Measurements from ENCODE around the gene SPSB4.

The SPSB4 gene

DNA sequence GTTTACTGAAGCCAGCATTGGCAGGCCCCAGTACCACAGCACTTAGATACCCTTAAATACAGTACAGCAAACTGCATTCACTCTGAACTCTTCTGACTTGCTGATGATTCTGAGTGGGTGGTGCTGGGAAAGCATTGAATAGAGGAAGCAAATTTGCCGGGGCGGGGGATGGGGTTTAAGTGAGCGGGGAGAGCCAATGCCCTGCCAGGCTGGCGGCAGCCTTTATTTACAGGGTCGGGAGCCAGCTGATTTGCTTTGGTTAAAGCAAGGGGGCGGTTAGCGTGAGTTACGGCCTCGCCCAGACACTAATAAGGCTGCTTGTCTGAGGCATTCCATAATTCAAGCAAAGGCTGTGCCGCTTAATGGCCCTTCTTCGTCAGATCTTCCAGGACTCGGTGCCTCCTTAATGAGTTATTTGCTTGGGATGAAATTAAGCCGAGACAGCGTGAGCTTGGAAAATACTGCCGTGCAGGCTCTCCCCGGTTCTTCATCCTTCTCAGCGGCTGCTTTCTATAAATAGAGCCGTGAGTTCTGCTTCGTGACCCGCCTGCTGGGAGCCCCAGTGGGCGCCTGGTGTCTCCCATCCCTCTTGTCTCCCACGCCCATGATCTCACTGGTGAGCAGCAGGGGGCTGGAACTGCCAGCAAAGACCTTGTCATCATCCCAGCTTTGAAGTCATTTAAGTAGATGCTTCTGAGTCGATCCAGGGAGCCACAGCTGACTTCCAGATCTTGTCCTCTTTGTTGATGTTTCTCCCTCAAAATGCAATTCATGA, 25.8 kb downstream of the SPSB4 start:
- no peak overlapping the region for H3K9ac ChIP-seq (ENCODE audit: low read depth, low read length)
- H3K36me3 ChIP-seq (ENCODE audit: control insufficient read depth, insufficient read depth, low read length): no peaks in the 10 kb centered on the region
- peak overlapping the region; percentile 85 for H3K27ac ChIP-seq (ENCODE audit: low read depth, low read length)
- H3K4me1 ChIP-seq (ENCODE audit: control insufficient read depth, insufficient read depth, low read length): peaks cover 76% of the 10 kb centered on the region
- H3K27me3 ChIP-seq (ENCODE audit: control insufficient read depth, insufficient read depth, low read length): 0 out of 2 replicates have a peak, but pooled peaks cover 9% of the 10 kb centered on the region
- H3K4me3 ChIP-seq (ENCODE audit: low read depth, low read length): no peak overlapping the region
- H3K9me3 ChIP-seq (ENCODE audit: control insufficient read depth, insufficient read depth, low read length): no peaks in the 10 kb centered on the region

DNA sequence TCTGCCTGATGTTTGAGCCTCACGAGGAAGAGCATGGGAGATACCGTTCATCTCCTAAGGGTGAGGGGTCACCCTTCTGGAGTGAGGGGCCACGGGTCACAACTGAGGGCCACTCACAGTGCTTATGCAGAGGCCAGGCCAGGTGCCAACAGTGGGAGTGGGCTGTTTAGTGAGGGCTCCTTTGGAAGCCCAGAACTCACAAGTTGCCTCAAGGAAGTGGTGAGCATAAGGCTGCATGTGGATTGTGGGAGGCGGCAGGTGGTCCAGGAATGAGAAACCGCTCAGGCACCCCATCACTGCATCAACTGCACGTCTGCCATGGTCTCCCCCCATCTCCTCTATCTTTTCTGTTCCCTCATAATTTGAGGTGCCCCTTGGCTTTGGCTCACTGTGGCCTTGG, 26.5 kb downstream of the SPSB4 start:
- Histone ChIP-seq H3K4me3 (ENCODE audit: low read depth, low read length) (no peak overlapping the region), H3K9me3 (ENCODE audit: control insufficient read depth, insufficient read depth, low read length) (no peaks in the 10 kb centered on the region), H3K36me3 (ENCODE audit: control insufficient read depth, insufficient read depth, low read length) (no peaks in the 10 kb centered on the region), H3K4me1 (ENCODE audit: control insufficient read depth, insufficient read depth, low read length) (peaks cover 74% of the 10 kb centered on the region), H3K27ac (ENCODE audit: low read depth, low read length) (peak overlapping the region; percentile 85), H3K9ac (ENCODE audit: low read depth, low read length) (no peak overlapping the region), H3K27me3 (ENCODE audit: control insufficient read depth, insufficient read depth, low read length) (0 out of 2 replicates have a peak, but pooled peaks cover 3% of the 10 kb centered on the region)

DNA sequence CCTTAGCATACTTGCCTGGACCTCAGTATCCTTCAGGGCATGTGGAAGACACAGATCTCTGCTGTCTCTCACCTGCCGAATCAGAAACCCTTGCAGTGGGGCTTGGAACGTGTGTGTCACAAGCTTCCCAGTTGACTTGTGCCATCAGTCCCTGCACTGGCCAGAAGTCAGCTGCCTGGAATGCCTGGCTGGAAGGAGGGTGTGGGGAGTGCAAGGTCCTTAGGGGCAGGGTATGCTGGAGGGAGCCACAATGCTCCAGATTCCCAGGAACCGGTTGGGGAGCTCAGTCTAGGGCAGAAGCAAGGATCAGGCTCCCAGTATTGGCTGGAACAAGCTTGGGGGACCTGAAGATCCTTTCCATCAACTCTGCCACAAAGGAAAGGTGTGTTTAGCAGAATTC, 27.1 kb downstream of the SPSB4 start:
- Histone ChIP-seq H3K4me1 (ENCODE audit: control insufficient read depth, insufficient read depth, low read length) (peaks cover 69% of the 10 kb centered on the region), H3K27me3 (ENCODE audit: control insufficient read depth, insufficient read depth, low read length) (0 out of 2 replicates have a peak, but pooled peaks cover 3% of the 10 kb centered on the region), H3K9me3 (ENCODE audit: control insufficient read depth, insufficient read depth, low read length) (no peaks in the 10 kb centered on the region), H3K27ac (ENCODE audit: low read depth, low read length) (no peak overlapping the region), H3K4me3 (ENCODE audit: low read depth, low read length) (no peak overlapping the region), H3K36me3 (ENCODE audit: control insufficient read depth, insufficient read depth, low read length) (no peaks in the 10 kb centered on the region), H3K9ac (ENCODE audit: low read depth, low read length) (no peak overlapping the region)

- Histone ChIP-seq H3K4me3 (ENCODE audit: low read depth, low read length) (no peak overlapping the region), H3K27ac (ENCODE audit: low read depth, low read length) (no peak overlapping the region), H3K36me3 (ENCODE audit: control insufficient read depth, insufficient read depth, low read length) (no peaks in the 10 kb centered on the region), H3K4me1 (ENCODE audit: control insufficient read depth, insufficient read depth, low read length) (peaks cover 58% of the 10 kb centered on the region), H3K9ac (ENCODE audit: low read depth, low read length) (no peak overlapping the region), H3K27me3 (ENCODE audit: control insufficient read depth, insufficient read depth, low read length) (no peaks in the 10 kb centered on the region), H3K9me3 (ENCODE audit: control insufficient read depth, insufficient read depth, low read length) (no peaks in the 10 kb centered on the region)
Observed at GRCh38 chr3:141080431-141080830, 29.3 kb downstream of the SPSB4 start.

DNA sequence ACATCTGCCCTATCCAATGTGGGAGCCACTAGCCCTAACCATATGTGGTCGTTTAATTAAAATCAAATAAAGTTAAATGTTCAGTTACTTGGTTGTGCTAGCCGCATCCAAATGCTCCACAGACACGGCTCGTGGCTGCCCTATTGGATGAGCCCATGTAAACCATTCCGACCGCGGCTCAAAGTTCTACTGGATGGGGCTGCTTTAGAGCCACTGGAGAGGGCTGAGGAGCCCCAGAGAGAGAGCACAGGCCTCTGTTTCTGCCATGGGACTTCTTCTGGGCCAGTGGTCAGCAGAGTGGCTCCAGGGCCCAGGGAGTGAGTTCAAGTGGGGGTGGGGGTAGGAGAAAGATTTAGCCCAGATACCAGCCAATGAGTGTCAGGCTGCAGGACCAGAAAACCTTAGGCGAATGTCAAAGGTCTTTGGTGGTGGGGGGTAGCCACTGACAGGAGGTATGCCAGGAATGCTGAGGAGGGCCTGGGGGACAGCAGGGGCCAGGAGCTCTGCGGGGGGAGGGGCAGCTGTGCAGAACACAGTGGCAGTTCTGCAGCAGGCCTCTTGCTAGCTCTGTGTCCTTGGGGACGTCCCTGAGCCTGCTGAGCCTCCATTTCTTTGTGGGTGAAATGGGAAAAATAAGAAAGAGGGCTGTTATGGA, 30.1 kb downstream of the SPSB4 start:
- Histone ChIP-seq H3K4me3 (ENCODE audit: low read depth, low read length) (no peak overlapping the region), H3K36me3 (ENCODE audit: control insufficient read depth, insufficient read depth, low read length) (no peaks in the 10 kb centered on the region), H3K9ac (ENCODE audit: low read depth, low read length) (no peak overlapping the region), H3K27ac (ENCODE audit: low read depth, low read length) (peak overlapping the region; percentile 26), H3K9me3 (ENCODE audit: control insufficient read depth, insufficient read depth, low read length) (no peaks in the 10 kb centered on the region), H3K4me1 (ENCODE audit: control insufficient read depth, insufficient read depth, low read length) (peaks cover 60% of the 10 kb centered on the region), H3K27me3 (ENCODE audit: control insufficient read depth, insufficient read depth, low read length) (no peaks in the 10 kb centered on the region)

- H3K9ac ChIP-seq (ENCODE audit: low read depth, low read length): no peak overlapping the region
- H3K4me1 ChIP-seq (ENCODE audit: control insufficient read depth, insufficient read depth, low read length): peaks cover 52% of the 10 kb centered on the region
- no peaks in the 10 kb centered on the region for H3K27me3 ChIP-seq (ENCODE audit: control insufficient read depth, insufficient read depth, low read length)
- H3K9me3 ChIP-seq (ENCODE audit: control insufficient read depth, insufficient read depth, low read length): no peaks in the 10 kb centered on the region
- peak overlapping the region; percentile 21 for H3K27ac ChIP-seq (ENCODE audit: low read depth, low read length)
- H3K4me3 ChIP-seq (ENCODE audit: low read depth, low read length): no peak overlapping the region
- no peaks in the 10 kb centered on the region for H3K36me3 ChIP-seq (ENCODE audit: control insufficient read depth, insufficient read depth, low read length)
Observed at GRCh38 chr3:141082064-141082463, 30.9 kb downstream of the SPSB4 start.

DNA sequence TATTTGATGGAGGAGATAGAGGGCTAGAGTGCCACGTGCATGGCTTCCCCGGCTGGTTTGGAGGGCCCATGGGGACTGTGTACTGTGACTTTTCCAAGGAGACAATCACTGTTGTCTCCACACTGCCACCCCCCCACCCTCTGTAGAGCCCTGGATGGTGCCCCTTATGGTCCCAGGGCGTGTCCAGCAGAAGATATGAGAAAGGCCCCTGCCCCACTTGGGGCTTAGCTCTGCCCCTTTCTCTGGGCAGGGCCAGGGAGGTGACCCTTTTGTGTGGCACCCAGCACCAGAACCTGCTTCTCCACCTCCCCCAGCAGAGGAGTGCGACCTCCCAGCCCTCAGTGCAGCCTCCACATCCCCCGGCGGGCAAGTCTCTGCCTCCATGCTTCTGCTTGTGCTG, 32.1 kb downstream of the SPSB4 start:
- H3K4me3 ChIP-seq (ENCODE audit: low read depth, low read length): no peak overlapping the region
- H3K27me3 ChIP-seq (ENCODE audit: control insufficient read depth, insufficient read depth, low read length): no peaks in the 10 kb centered on the region
- H3K4me1 ChIP-seq (ENCODE audit: control insufficient read depth, insufficient read depth, low read length): peaks cover 40% of the 10 kb centered on the region
- H3K9ac ChIP-seq (ENCODE audit: low read depth, low read length): no peak overlapping the region
- no peak overlapping the region for H3K27ac ChIP-seq (ENCODE audit: low read depth, low read length)
- no peaks in the 10 kb centered on the region for H3K9me3 ChIP-seq (ENCODE audit: control insufficient read depth, insufficient read depth, low read length)
- H3K36me3 ChIP-seq (ENCODE audit: control insufficient read depth, insufficient read depth, low read length): no peaks in the 10 kb centered on the region

GRCh38 chr3:141083836-141084649, 32.9 kb downstream of the SPSB4 start:
- H3K36me3 ChIP-seq (ENCODE audit: control insufficient read depth, insufficient read depth, low read length): no peaks in the 10 kb centered on the region
- peaks cover 38% of the 10 kb centered on the region for H3K4me1 ChIP-seq (ENCODE audit: control insufficient read depth, insufficient read depth, low read length)
- H3K9me3 ChIP-seq (ENCODE audit: control insufficient read depth, insufficient read depth, low read length): no peaks in the 10 kb centered on the region
- H3K27ac ChIP-seq (ENCODE audit: low read depth, low read length): no peak overlapping the region
- H3K27me3 ChIP-seq (ENCODE audit: control insufficient read depth, insufficient read depth, low read length): no peaks in the 10 kb centered on the region
- no peak overlapping the region for H3K9ac ChIP-seq (ENCODE audit: low read depth, low read length)
- no peak overlapping the region for H3K4me3 ChIP-seq (ENCODE audit: low read depth, low read length)

- H3K4me1 ChIP-seq (ENCODE audit: control insufficient read depth, insufficient read depth, low read length): peaks cover 45% of the 10 kb centered on the region
- no peaks in the 10 kb centered on the region for H3K36me3 ChIP-seq (ENCODE audit: control insufficient read depth, insufficient read depth, low read length)
- H3K27me3 ChIP-seq (ENCODE audit: control insufficient read depth, insufficient read depth, low read length): no peaks in the 10 kb centered on the region
Observed at GRCh38 chr3:141085343-141086070, 34.4 kb downstream of the SPSB4 start.

DNA sequence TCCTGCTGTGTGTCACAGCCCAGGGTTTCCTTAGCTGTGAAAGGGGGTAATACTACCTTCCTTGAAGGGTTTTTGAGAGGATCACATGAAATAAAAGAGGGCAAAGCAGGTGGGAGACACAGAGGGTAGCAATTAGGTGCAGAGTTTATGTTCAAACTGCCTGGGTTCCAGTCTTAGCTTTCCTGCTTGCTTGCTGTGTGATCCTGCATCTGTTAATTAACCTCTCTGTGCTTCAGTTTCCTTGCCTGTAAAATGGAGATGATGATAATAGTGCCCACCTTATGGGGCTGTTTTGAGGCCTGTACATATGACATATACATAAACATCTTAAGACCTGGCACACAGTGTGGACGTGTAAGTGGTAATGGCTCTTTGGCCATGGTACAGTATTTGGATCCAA, 35.0 kb downstream of the SPSB4 start:
- H3K9me3 ChIP-seq (ENCODE audit: control insufficient read depth, insufficient read depth, low read length): no peaks in the 10 kb centered on the region
- H3K36me3 ChIP-seq (ENCODE audit: control insufficient read depth, insufficient read depth, low read length): no peaks in the 10 kb centered on the region
- peaks cover 40% of the 10 kb centered on the region for H3K4me1 ChIP-seq (ENCODE audit: control insufficient read depth, insufficient read depth, low read length)
- no peak overlapping the region for H3K4me3 ChIP-seq (ENCODE audit: low read depth, low read length)
- H3K27ac ChIP-seq (ENCODE audit: low read depth, low read length): peak overlapping the region; percentile 21
- no peaks in the 10 kb centered on the region for H3K27me3 ChIP-seq (ENCODE audit: control insufficient read depth, insufficient read depth, low read length)
- no peak overlapping the region for H3K9ac ChIP-seq (ENCODE audit: low read depth, low read length)

More at GRCh38 chr3:141085343-141086070, 34.4 kb downstream of the SPSB4 start:
- no peak overlapping the region for H3K9ac ChIP-seq (ENCODE audit: low read depth, low read length)
- H3K4me3 ChIP-seq (ENCODE audit: low read depth, low read length): no peak overlapping the region
- peak overlapping the region; percentile 21 for H3K27ac ChIP-seq (ENCODE audit: low read depth, low read length)
- no peaks in the 10 kb centered on the region for H3K9me3 ChIP-seq (ENCODE audit: control insufficient read depth, insufficient read depth, low read length)

Data from HUES48 (cell line).